Testis (tissue), 2 donors: ENCODE results near the gene AVPR2.

ENCODE experiments used
- CTCF ChIP-seq, 3 experiments: fragments of 450-650 bp in 2 of 3; fragments of 200-600 bp in 1 of 3; sonication (generic) in 1 of 3; IDR thresholded peaks; one replicate each; pipeline ENCODE4 v1.5.1; 2016 to 2019; ENCODE audit warnings: antibody characterized with exemption in 3 of 3, mild to moderate bottlenecking in 2 of 3, moderate library complexity in 1 of 3
- POLR2A ChIP-seq: fragments of 450-650 bp; IDR thresholded peaks from one replicate; pipeline ENCODE4 v1.6.1; 2017; ENCODE audit warnings: antibody characterized with exemption, mild to moderate bottlenecking, moderate library complexity

GRCh38 chrX:153954558-153955227 lies 50.2 kb downstream of the AVPR2 start:
- TF ChIP-seq CTCF (IDR thresholded peaks at IDR 0.05) = no peak
- TF ChIP-seq POLR2A = no peak
